ENCODE measurements around the gene PROM1. TPM values are rescaled to one million over a fixed set of nuclear protein-coding genes. Genes with fewer than 3 reads are reported as not detected.

The PROM1 gene
- total and polyA plus RNA-seq, 9 of the 15 experiments (the other 6 are each of a cell fraction or from before 2014, with no cell fraction given), result 0.05 TPM; not detected in 8

GRCh38 chr4:15955670-15956069, 128.2 kb downstream of the PROM1 start:
- ChIA-PET POLR2A (interaction anchor here (0.7 to 0.9 kb wide), 2 partner anchors 20 to 33 kb away, joined by 3 to 4 read pairs; no protein-coding TSS in a partner anchor), CTCF (ENCODE audit: low intra/inter-chr PET ratio) (interaction anchor here (0.6 to 4.3 kb wide), 5 partner anchors 9 to 477 kb away, joined by 3 to 28 read pairs (median 4); no protein-coding TSS in a partner anchor)
- intact Hi-C loops (cut with micrococcal nuclease) (loop anchor here (1.0 to 5.0 kb wide), 5 partner anchors 73 to 476 kb away; no protein-coding TSS in a partner anchor), in situ Hi-C loops (cut with MboI) (loop anchor here (5.0 kb wide), 1 partner anchor 148 kb away; no protein-coding TSS in a partner anchor)
- TF ChIP-seq ZNF512 (tag; IDR thresholded peaks at IDR 0.05) (no peak), RHOXF2B (CRISPR knock-in tag; conservative IDR thresholded peaks at IDR 0.05) (no peak)
- no peaks in the 10 kb centered on the region for H3K36me3 ChIP-seq (ENCODE audit: control insufficient read depth, insufficient read depth, low read length)
- no peaks in the 10 kb centered on the region for H3K79me2 ChIP-seq (ENCODE audit: control insufficient read depth, insufficient read depth, low read length)
- H3K4me3 ChIP-seq, result no peak overlapping the region
- FAIRE-seq (no peak), ATAC-seq (no peak), DNase-seq (ENCODE audit: extremely low read depth in 1 of 4, low spot score in 3 of 4) (no peak)
- H3K4me1 ChIP-seq (replicated peaks in 1 of 2; ENCODE audit: control insufficient read depth in 2 of 2, insufficient read depth in 2 of 2, low read length in 2 of 2), result no peaks in the 10 kb centered on the region
- no peaks in the 10 kb centered on the region for H3K9me1 ChIP-seq (ENCODE audit: control insufficient read depth, insufficient read depth, low read length)
- H3K27me3 ChIP-seq (ENCODE audit: control insufficient read depth in 2 of 2, insufficient read depth in 2 of 2, low read length in 2 of 2), result no peaks in the 10 kb centered on the region
- H4K20me1 ChIP-seq (replicated peaks; ENCODE audit: control insufficient read depth, insufficient read depth, low read length), result no peaks in the 10 kb centered on the region
- H3K27ac ChIP-seq (ENCODE audit: extremely low read depth, low read depth, low read length), result no peak overlapping the region
- no peak overlapping the region for H3K4me2 ChIP-seq (ENCODE audit: insufficient read depth, low read length)
- H3K9ac ChIP-seq (ENCODE audit: insufficient read depth in 1 of 2, low read depth in 2 of 2, low read length in 2 of 2), result no peak overlapping the region
- no peak overlapping the region for H2AFZ ChIP-seq (ENCODE audit: low read depth, low read length)
- WGBS (ENCODE audit: insufficient coverage, low coverage, missing lambda C conversion rate), result 5% methylated on average over 3 of the region's 3 CpGs
- BruUV-seq (replicated peaks), result no TSS peak
- no peaks in the 10 kb centered on the region for H3K9me3 ChIP-seq (replicated peaks; ENCODE audit: control insufficient read depth, insufficient read depth, low read depth, low read length)

- 0% methylated on average over 5 of the region's 5 CpGs for WGBS (ENCODE audit: insufficient coverage, low coverage, missing lambda C conversion rate)
- ChIA-PET POLR2A (interaction anchor here (0.6 kb wide), 1 partner anchor 228 kb away, joined by 3 read pairs; no protein-coding TSS in a partner anchor), CTCF (ENCODE audit: low intra/inter-chr PET ratio) (no interaction called here)
- no peak overlapping the region for H3K4me3 ChIP-seq
- FAIRE-seq (no peak), ATAC-seq (no peak), DNase-seq (ENCODE audit: extremely low read depth in 1 of 4, low spot score in 3 of 4) (no peak)
- H3K27me3 ChIP-seq (ENCODE audit: control insufficient read depth in 2 of 2, insufficient read depth in 2 of 2, low read length in 2 of 2), result peaks cover 0 to 6% of the 10 kb centered on the region in 2 experiments; a peak in 1 of 5 replicates
- H3K9me1 ChIP-seq (ENCODE audit: control insufficient read depth, insufficient read depth, low read length), result no peaks in the 10 kb centered on the region
- BruUV-seq (replicated peaks), result no TSS peak
- no peaks in the 10 kb centered on the region for H4K20me1 ChIP-seq (replicated peaks; ENCODE audit: control insufficient read depth, insufficient read depth, low read length)
- no peak overlapping the region for H2AFZ ChIP-seq (ENCODE audit: low read depth, low read length)
- no peak overlapping the region for H3K27ac ChIP-seq (ENCODE audit: extremely low read depth, low read depth, low read length)
- no peak overlapping the region for H3K4me2 ChIP-seq (ENCODE audit: insufficient read depth, low read length)
- no peaks in the 10 kb centered on the region for H3K9me3 ChIP-seq (replicated peaks; ENCODE audit: control insufficient read depth, insufficient read depth, low read depth, low read length)
- no peaks in the 10 kb centered on the region for H3K36me3 ChIP-seq (ENCODE audit: control insufficient read depth, insufficient read depth, low read length)
- no peaks in the 10 kb centered on the region for H3K79me2 ChIP-seq (ENCODE audit: control insufficient read depth, insufficient read depth, low read length)
- H3K4me1 ChIP-seq (replicated peaks in 1 of 2; ENCODE audit: control insufficient read depth in 2 of 2, insufficient read depth in 2 of 2, low read length in 2 of 2), result no peaks in the 10 kb centered on the region
- in situ Hi-C loops (cut with MboI), result no loop called here
- intact Hi-C loops (cut with micrococcal nuclease), result no loop called here
- no peak overlapping the region for H3K9ac ChIP-seq (ENCODE audit: insufficient read depth in 1 of 2, low read depth in 2 of 2, low read length in 2 of 2)
- TF ChIP-seq ZNF764 (CRISPR knock-in tag; IDR thresholded peaks at IDR 0.05; ENCODE audit: low read depth), result no peak
- no peak for TF ChIP-seq CBX3 (IDR thresholded peaks at IDR 0.05; ENCODE audit: borderline replicate concordance in 1 of 2, low read length in 2 of 2)
- TF ChIP-seq MBD2 (IDR thresholded peaks at IDR 0.05; ENCODE audit: borderline replicate concordance, low read depth), result no peak
- TF ChIP-seq NCOA6 (IDR thresholded peaks at IDR 0.05), result no peak
- no peak for TF ChIP-seq ZNF277 (CRISPR knock-in tag; IDR thresholded peaks at IDR 0.05; ENCODE audit: borderline replicate concordance)
- no peak for TF ChIP-seq CHAMP1 (IDR thresholded peaks at IDR 0.05)
- no peak for TF ChIP-seq ZNF707 (CRISPR knock-in tag; conservative IDR thresholded peaks at IDR 0.05)
These were observed 130.2 kb downstream of the PROM1 start for GRCh38 chr4:15953625-15954024.

Measured in K562 (cell line).